ENCODE measurements around the gene OR52W1. TPM values are rescaled to one million over a fixed set of nuclear protein-coding genes. Genes with fewer than 3 reads are reported as not detected.

The OR52W1 gene
- total RNA-seq, 1 donor = not detected

DNA sequence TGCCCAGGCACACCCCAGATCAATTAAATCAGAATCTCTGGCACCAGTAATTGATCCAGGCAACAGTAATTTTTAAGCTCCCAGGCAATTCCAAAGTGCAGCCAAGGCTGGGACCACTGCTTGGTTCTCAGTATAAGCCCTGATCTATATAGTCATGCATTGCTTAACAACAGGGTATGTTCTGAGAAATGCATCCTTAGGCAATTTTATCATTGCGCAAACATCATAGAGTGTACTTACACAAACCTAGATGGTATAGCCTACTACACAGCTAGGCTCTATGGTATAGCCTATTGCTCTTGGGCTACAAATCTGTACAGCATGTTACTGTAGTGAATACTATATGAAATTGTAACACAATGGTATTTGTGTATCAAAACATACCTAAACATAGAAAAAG, 5.7 kb downstream of the OR52W1 start:
- Histone ChIP-seq H3K9me3 (ENCODE audit: low read depth, low read length) (no peaks in the 10 kb centered on the region), H3K4me1 (ENCODE audit: insufficient read depth, low read length) (peaks cover 75% of the 10 kb centered on the region), H3K27me3 (ENCODE audit: insufficient read depth, low read length) (no peaks in the 10 kb centered on the region), H3K4me3 (ENCODE audit: low read length) (no peak overlapping the region)

DNA sequence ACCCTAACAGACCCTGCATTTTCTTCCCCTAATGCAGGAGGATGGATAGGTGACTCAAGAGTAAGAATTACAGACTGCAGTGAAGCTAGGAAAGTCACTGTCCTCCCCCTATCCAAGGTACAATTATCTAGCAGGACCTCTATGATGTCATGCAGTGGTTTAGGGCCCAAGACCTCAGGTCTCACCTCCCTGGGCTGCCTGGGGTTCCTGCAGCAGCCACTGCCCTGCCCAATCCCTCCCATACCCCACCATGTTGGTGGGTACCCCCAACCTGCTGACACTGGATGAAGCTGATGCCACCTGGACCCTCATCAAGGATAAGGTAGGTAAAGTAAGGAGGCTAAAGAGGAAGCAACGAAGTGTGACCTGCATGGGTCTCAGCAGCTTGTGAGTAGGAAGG, 6.3 kb downstream of the OR52W1 start, which contains the start of gene C11orf42:
Gene C11orf42 (plus strand): TSS at position 192 of the 400 bp plus-strand sequence. CDS start 59 bp downstream, at position 251.
- Histone ChIP-seq H3K4me3 (ENCODE audit: low read length) (no peak within 1 kb of the TSS), H3K4me1 (ENCODE audit: insufficient read depth, low read length) (peaks cover 69% of the 10 kb centered on the region), H3K9me3 (ENCODE audit: low read depth, low read length) (no peaks in the 10 kb centered on the region), H3K27me3 (ENCODE audit: insufficient read depth, low read length) (no peaks in the 10 kb centered on the region)

DNA sequence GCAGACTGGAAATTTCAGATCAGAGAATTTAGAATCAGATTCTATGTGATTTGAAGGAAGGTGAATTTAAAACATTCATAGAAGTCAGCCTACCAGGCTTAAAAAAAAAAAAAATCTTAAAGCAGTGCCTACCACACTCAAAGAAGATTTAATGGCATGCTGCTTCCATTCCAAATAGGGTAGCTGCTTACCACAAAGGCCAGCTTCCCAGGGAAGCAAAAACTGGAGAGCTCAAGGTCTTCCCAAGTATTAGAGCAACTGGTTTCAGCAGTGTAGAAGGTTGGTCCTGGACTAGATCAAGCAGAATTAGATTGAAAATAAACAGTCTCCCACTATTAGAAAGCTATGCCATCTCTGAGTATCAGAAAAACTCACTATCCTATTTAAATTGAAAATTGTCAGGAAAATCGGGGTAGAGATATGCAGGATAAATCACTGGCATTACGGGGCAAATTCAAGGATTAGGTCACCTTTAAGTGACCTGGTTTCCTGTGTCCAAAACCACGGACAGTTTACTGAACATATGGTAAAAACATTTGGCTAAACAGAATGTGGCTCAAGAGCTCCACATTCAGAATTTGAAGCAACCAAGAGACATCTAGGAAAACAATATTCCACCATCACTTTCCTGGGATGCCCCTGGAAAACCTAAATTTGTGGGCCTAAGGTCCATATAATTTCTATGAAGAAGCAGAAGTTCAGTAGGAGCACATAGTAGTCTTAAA, 7.6 kb downstream of the OR52W1 start:
- H3K27me3 ChIP-seq (ENCODE audit: insufficient read depth, low read length) = no peaks in the 10 kb centered on the region
- peaks cover 56% of the 10 kb centered on the region for H3K4me1 ChIP-seq (ENCODE audit: insufficient read depth, low read length)
- no peaks in the 10 kb centered on the region for H3K9me3 ChIP-seq (ENCODE audit: low read depth, low read length)
- no peak overlapping the region for H3K4me3 ChIP-seq (ENCODE audit: low read length)

DNA sequence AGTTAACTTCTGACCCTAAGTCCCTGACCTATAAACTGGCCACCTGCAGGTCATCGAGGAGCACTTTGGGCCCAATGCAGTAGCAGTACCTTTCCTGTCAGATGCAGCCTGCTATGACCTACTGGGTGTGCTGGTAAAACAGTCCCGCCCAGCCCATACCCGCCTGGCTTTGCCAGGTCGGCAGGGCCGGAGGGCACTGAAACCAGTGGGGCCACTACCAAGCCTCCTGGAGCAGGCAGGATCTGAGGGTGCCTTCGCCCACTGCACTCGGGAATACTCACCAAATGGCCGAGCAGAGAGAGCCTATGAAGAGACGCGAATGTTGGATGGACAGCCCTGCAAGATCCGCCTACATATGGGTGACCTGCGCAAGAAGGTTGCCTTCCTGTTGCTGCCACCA, 10.8 kb downstream of the OR52W1 start:
- Histone ChIP-seq H3K4me3 (ENCODE audit: low read length) (no peak overlapping the region), H3K9me3 (ENCODE audit: low read depth, low read length) (no peaks in the 10 kb centered on the region), H3K4me1 (ENCODE audit: insufficient read depth, low read length) (peaks cover 52% of the 10 kb centered on the region), H3K27me3 (ENCODE audit: insufficient read depth, low read length) (no peaks in the 10 kb centered on the region)

DNA sequence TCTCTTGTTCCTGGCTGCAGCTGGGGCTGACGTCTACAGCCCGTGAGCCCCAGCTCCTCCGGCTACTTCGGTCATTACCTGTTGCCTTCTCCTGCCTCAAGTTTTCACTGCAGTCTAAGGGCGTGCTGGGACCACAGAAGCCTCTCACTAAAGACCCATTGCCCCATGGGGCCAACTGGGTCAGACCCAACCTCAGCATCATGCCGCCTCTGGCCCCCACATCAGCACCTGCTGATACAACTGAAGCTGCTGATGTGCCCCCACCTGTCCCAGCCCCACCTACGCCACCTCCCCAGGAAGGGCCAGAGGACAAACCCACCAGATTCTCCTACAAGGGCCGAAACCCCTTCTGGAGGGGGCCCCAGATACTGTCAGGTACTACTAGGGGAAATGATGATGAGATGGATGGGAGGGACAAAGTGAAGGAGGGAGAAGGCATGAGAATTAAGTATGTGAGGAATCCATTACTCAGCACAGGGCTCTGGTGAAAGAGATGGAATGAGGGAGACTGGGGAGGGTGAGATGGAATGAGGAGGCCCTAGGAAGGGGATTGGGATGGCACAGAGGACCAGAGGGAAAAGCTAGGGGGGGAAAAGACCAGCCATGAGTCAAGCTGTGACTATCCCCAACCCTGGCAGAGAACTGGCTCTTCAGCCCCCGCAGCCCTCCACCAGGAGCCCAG, 11.4 kb downstream of the OR52W1 start:
- H3K27me3 ChIP-seq (ENCODE audit: insufficient read depth, low read length) = no peaks in the 10 kb centered on the region
- peaks cover 45% of the 10 kb centered on the region for H3K4me1 ChIP-seq (ENCODE audit: insufficient read depth, low read length)

DNA sequence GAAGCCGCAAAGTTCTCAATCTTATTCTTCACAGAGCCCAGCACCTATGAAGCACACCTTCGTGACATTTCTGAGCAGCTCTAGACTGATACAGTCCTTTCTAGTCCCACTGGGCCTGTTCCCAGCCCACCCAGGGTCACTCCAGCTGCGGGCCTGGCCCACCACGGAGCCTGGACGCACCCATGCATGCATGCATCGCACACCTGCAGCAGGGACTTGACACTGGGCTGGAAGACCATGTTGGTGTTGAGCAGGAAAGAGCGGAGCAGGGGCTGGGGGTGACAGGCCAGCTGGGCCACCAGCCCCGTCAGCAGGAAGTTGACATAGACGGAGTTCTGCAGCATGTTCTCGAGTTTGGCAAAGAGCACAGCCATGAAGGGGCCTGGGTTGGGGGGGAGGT, 15.5 kb downstream of the OR52W1 start:
- Histone ChIP-seq H3K27me3 (ENCODE audit: insufficient read depth, low read length) (no peaks in the 10 kb centered on the region), H3K4me1 (ENCODE audit: insufficient read depth, low read length) (peaks cover 30% of the 10 kb centered on the region), H3K9me3 (ENCODE audit: low read depth, low read length) (no peaks in the 10 kb centered on the region), H3K4me3 (ENCODE audit: low read length) (no peak overlapping the region)

More for the DNA sequence above, 11.4 kb downstream of the OR52W1 start:
- H3K4me3 ChIP-seq (ENCODE audit: low read length) = no peak overlapping the region
- H3K9me3 ChIP-seq (ENCODE audit: low read depth, low read length) = no peaks in the 10 kb centered on the region

DNA sequence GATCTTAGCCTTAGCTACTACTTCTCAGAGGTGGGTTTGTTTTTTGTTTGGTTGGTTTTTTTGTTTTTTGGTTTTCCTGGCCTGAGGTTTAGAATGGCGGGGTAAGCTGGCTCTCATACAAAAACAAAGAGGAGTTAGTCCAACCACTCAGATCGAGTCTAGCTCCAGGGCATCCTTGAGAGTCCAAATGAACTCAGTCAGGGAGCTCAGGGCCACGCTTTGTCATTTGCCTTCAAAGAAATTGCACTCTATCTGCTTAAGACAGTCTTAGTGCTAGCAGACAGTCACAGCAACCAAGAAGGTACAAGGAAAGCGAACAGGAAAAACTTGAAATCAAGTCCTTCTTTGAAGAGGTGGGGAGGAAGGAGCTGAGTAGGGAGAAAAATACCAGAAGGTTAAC, 17.5 kb downstream of the OR52W1 start:
- H3K9me3 ChIP-seq (ENCODE audit: low read depth, low read length) = no peaks in the 10 kb centered on the region
- H3K4me1 ChIP-seq (ENCODE audit: insufficient read depth, low read length) = peaks cover 39% of the 10 kb centered on the region
- H3K27me3 ChIP-seq (ENCODE audit: insufficient read depth, low read length) = no peaks in the 10 kb centered on the region
- no peak overlapping the region for H3K4me3 ChIP-seq (ENCODE audit: low read length)

DNA sequence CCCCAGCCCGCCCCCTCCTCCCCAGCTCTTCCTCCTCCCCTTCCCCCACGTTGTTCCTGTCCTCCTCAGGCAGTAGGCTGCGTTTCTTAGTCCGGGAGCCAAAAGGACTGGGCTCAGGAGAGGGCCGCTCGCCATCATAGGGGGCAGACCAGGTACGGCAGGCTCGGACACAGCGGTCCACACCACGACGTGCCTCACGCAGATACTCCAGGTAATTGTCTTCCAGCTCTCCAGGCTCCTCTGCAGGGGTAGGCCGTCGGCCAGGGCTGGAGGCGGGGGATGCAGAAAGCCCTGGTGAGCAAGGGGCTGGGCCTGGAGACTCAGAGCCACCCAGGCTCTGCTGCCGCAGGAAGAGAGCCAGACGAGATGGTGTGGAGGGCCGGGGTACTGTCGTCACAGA, 18.7 kb downstream of the OR52W1 start:
- no peak overlapping the region for H3K4me3 ChIP-seq (ENCODE audit: low read length)
- no peaks in the 10 kb centered on the region for H3K27me3 ChIP-seq (ENCODE audit: insufficient read depth, low read length)
- no peaks in the 10 kb centered on the region for H3K9me3 ChIP-seq (ENCODE audit: low read depth, low read length)
- peaks cover 28% of the 10 kb centered on the region for H3K4me1 ChIP-seq (ENCODE audit: insufficient read depth, low read length)

DNA sequence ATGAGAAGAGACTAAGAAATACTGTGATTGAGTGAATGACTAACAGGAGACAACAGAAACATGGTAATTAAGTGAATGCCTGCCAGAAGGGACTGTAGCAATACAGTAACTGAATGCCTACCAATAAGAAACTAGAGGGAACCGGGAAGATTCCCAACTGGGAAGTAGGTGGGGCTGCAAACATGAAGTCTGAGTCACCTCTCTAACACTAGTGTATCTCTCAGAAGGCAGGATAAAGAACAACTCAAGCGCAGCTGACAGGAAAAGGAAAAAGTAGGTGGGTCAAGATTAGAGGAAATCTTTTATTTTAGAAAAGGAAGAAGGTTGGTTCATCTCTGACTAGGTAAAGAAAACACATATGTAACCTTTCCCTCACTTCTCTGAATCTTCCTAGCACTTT, 20.3 kb downstream of the OR52W1 start:
- peaks cover 13% of the 10 kb centered on the region for H3K4me1 ChIP-seq (ENCODE audit: insufficient read depth, low read length)
- H3K27me3 ChIP-seq (ENCODE audit: insufficient read depth, low read length) = no peaks in the 10 kb centered on the region
- no peaks in the 10 kb centered on the region for H3K9me3 ChIP-seq (ENCODE audit: low read depth, low read length)
- H3K4me3 ChIP-seq (ENCODE audit: low read length) = no peak overlapping the region

DNA sequence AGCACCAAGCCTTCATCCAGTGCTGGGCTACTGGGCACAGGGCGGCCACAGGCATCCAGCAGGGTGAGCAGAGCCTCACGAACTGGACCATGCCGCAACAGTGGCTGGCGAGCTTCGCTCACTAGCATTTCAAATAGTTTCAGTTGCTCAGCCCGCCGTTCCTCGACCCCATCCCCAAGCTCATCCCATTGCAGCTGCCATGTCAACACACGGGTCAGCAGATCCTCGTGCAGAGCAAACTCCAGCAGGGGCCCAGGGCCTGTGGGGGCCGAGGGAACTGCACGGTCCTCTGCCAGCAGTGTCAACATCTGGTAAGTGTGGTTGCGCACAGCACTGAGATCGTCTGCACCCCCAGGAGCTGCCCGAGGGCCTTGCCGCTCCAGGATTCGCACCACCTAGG, 24.8 kb downstream of the OR52W1 start:
- Histone ChIP-seq H3K27me3 (ENCODE audit: insufficient read depth, low read length) (no peaks in the 10 kb centered on the region), H3K4me1 (ENCODE audit: insufficient read depth, low read length) (peaks cover 35% of the 10 kb centered on the region), H3K9me3 (ENCODE audit: low read depth, low read length) (no peaks in the 10 kb centered on the region), H3K4me3 (ENCODE audit: low read length) (no peak overlapping the region)

DNA sequence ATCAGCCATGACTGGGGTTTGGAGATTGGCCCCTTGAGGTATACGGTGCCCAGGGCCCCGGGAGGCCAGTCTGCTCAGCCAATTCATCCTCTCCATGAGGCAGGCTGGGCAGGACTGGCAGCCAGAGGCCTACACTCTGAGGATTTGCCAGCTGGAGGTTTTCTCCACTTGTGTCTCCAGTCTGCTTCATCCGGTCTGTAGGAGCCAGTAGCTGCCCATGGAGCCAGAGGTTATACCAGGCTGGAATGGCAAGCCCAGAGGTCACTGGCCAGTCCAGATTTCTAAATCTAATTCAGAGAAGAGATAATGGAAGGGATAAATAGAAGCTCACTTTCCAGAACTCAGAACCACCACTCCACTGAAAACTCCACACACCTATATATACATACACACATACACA, 25.4 kb downstream of the OR52W1 start:
- no peak overlapping the region for H3K4me3 ChIP-seq (ENCODE audit: low read length)
- H3K27me3 ChIP-seq (ENCODE audit: insufficient read depth, low read length) = no peaks in the 10 kb centered on the region
- H3K9me3 ChIP-seq (ENCODE audit: low read depth, low read length) = no peaks in the 10 kb centered on the region
- peaks cover 38% of the 10 kb centered on the region for H3K4me1 ChIP-seq (ENCODE audit: insufficient read depth, low read length)

DNA sequence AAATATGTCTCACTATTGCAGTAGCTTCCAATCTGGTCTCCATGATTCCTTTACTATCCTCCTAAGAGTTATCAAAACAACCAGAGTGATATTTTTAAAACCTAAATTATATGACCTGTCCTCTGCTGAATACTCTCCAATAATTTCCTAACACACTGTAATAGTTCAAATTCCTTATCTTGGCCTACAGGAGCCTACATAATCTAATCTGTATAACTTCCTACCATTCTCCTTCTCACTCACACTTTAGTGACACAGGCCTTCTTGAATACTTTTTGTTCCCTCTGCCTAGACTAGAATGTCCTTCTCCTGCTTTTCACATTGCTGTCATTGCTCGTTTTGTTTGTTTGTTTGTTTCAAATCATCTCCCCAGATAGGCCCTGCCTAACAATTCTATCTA, 26.0 kb downstream of the OR52W1 start:
- no peaks in the 10 kb centered on the region for H3K9me3 ChIP-seq (ENCODE audit: low read depth, low read length)
- no peaks in the 10 kb centered on the region for H3K27me3 ChIP-seq (ENCODE audit: insufficient read depth, low read length)
- no peak overlapping the region for H3K4me3 ChIP-seq (ENCODE audit: low read length)
- H3K4me1 ChIP-seq (ENCODE audit: insufficient read depth, low read length) = peaks cover 38% of the 10 kb centered on the region

DNA sequence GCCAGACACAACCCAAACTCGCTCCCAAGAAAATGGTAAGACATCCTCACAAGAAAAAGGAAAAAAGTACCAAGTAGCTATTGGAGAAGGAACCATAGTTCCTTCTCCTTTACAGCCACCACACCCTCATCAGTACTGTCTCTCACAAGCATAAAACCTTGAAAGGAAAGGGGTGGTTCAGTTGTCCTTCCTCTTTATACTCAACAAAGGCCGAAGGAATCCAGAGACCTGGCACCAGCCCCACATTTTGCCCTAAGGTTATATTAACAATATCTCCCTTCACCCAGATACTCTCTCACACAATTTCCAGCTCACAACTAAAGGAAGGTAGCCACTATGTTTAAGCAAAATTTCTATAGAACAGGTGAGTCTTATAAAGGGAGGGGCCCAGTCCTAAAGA, 26.9 kb downstream of the OR52W1 start:
- Histone ChIP-seq H3K9me3 (ENCODE audit: low read depth, low read length) (no peaks in the 10 kb centered on the region), H3K27me3 (ENCODE audit: insufficient read depth, low read length) (no peaks in the 10 kb centered on the region), H3K4me1 (ENCODE audit: insufficient read depth, low read length) (peaks cover 42% of the 10 kb centered on the region), H3K4me3 (ENCODE audit: low read length) (no peak overlapping the region)

DNA sequence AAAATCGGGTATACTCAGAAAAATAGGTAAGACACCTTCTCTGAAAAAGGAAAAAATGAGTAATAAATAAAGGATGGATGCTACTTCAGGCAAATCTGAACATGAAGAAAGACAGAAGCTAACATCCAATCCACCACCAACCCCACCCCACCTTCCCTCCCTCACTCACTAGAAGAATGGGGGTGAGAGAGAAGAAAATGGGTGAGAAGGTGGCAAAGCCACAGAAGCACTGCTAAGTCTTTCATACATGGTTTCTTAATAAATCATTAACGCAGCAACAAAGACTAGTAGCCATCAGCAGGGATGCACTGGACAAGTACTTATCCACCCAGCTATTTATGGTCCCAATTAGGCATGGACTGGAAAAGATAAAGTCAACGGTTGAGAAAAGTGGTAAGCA, 29.5 kb downstream of the OR52W1 start:
- Histone ChIP-seq H3K9me3 (ENCODE audit: low read depth, low read length) (no peaks in the 10 kb centered on the region), H3K4me1 (ENCODE audit: insufficient read depth, low read length) (peaks cover 59% of the 10 kb centered on the region), H3K4me3 (ENCODE audit: low read length) (no peak overlapping the region), H3K27me3 (ENCODE audit: insufficient read depth, low read length) (no peaks in the 10 kb centered on the region)

DNA sequence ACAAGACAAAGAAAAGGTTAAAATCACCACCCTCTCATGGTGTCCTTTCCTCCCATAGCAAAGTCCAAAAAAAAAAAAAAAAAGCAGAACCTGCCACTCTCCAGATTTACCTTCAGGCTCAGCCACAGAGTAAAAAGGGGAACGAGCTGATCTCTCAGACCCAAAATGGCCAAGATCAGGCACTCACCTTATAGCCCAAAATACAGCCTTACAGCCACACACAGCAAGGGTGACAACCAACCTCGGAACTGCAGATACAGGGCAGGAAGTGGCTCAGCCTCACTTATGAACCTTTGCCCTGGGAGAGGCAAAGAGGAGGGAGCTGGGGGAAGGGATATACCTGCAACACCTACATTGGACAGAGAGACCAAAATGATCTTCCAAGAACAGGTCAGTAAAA, 30.9 kb downstream of the OR52W1 start:
- H3K9me3 ChIP-seq (ENCODE audit: low read depth, low read length) = no peaks in the 10 kb centered on the region
- H3K4me3 ChIP-seq (ENCODE audit: low read length) = no peak overlapping the region
- H3K4me1 ChIP-seq (ENCODE audit: insufficient read depth, low read length) = peaks cover 67% of the 10 kb centered on the region
- no peaks in the 10 kb centered on the region for H3K27me3 ChIP-seq (ENCODE audit: insufficient read depth, low read length)

DNA sequence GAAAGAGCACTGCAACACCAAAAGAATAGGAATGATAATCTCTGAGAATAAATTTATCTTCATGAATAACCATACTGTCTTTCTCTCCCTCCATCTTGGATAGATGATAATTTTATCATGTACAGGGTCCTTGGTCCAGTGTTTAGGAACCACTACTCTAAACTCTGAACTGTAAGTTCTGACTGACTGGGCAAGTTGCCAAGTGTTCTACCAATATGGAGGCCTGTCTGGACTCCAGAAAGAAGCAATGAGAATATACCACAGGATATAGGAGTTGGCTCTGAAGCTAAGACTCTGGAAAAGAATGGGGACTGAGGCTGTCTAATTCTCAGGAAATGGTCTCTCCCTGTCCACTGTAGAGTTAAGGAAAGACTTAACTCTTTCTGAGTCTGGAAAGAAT, 33.9 kb downstream of the OR52W1 start:
- peaks cover 55% of the 10 kb centered on the region for H3K4me1 ChIP-seq (ENCODE audit: insufficient read depth, low read length)
- H3K9me3 ChIP-seq (ENCODE audit: low read depth, low read length) = no peaks in the 10 kb centered on the region
- H3K27me3 ChIP-seq (ENCODE audit: insufficient read depth, low read length) = no peaks in the 10 kb centered on the region
- H3K4me3 ChIP-seq (ENCODE audit: low read length) = no peak overlapping the region
